Karpas-422 (cell line): ENCODE measurements around the gene SYNJ2. TPM values are rescaled to one million over a fixed set of nuclear protein-coding genes. Genes with fewer than 3 reads are reported as not detected.

Source experiments
- DNase-seq: peaks from one replicate; pipeline ENCODE4 v3.0.0-alpha.2; 2015
- H2AFZ ChIP-seq: fragments of 200-600 bp; sonication (generic); 2 replicates; pipeline ENCODE4 v1.6.1; 2014; ENCODE audit warnings: antibody characterized with exemption, low read length, mixed read lengths
- H3K27ac ChIP-seq: fragments of 200-600 bp; sonication (generic); 2 replicates; pipeline ENCODE4 v1.5.1; 2014; ENCODE audit warnings: mild to moderate bottlenecking, low read length, moderate library complexity
- H3K27me3 ChIP-seq: fragments of 200-600 bp; sonication (generic); 2 replicates; pipeline ENCODE4 v1.6.1; 2014; ENCODE audit warnings: low read length, mixed read lengths
- H3K36me3 ChIP-seq: fragments of 200-600 bp; sonication (generic); 2 replicates; pipeline ENCODE4 v1.6.1; 2014; ENCODE audit warnings: low read length, mixed read lengths; ENCODE audit not compliant: insufficient read depth
- H3K4me1 ChIP-seq: fragments of 200-600 bp; sonication (generic); 2 replicates; pipeline ENCODE4 v1.6.1; 2014; ENCODE audit warnings: mild to moderate bottlenecking, low read length, mixed read lengths
- H3K4me2 ChIP-seq: fragments of 200-600 bp; sonication (generic); 2 replicates; pipeline ENCODE4 v1.6.1; 2014; ENCODE audit warnings: low read length, low read depth, mild to moderate bottlenecking; ENCODE audit not compliant: poor library complexity, severe bottlenecking
- H3K4me3 ChIP-seq: fragments of 200-600 bp; sonication (generic); 2 replicates; pipeline ENCODE4 v1.5.1; 2014; ENCODE audit warnings: mild to moderate bottlenecking, antibody characterized with exemption, low read length, mixed read lengths
- H3K79me2 ChIP-seq: fragments of 200-600 bp; sonication (generic); 2 replicates; pipeline ENCODE4 v1.6.1; 2014; ENCODE audit warnings: mild to moderate bottlenecking, low read length, mixed read lengths
- H3K9ac ChIP-seq: fragments of 200-600 bp; sonication (generic); 2 replicates; pipeline ENCODE4 v1.6.0; 2014; ENCODE audit warnings: low read length
- H3K9me2 ChIP-seq: fragments of 200-600 bp; sonication (generic), shearing (Covaris generic); replicated peaks from 2 replicates; pipeline ENCODE4 v1.6.0; 2014; ENCODE audit warnings: mild to moderate bottlenecking, low read length, moderate library complexity; ENCODE audit not compliant: insufficient read depth
- H3K9me3 ChIP-seq: fragments of 300-700, 200-600 bp; sonication (generic); 2 replicates; pipeline ENCODE4 v1.6.1; 2014; ENCODE audit warnings: low read length, mixed read lengths
- H4K20me1 ChIP-seq: fragments of 200-600 bp; sonication (generic); 2 replicates; pipeline ENCODE4 v1.6.1; 2014; ENCODE audit warnings: mild to moderate bottlenecking, antibody characterized with exemption, low read length, low read depth; ENCODE audit not compliant: insufficient read depth
- total RNA-seq: library from RNA; depleted of rRNA; stranded (reverse); fragments of >200 nt; shearing (Covaris generic); gene quantifications from 2 replicates; pipeline ENCODE4 v1.2.3, GENCODE V29; 2014; ENCODE audit warnings: low replicate concordance

Gene SYNJ2
- total RNA-seq, 1 experiment from 2014 or later = 0.04 TPM

- Histone ChIP-seq H3K4me1 (no peaks in the 10 kb centered on the region), H3K79me2 (no peaks in the 10 kb centered on the region), H3K27ac (no peak overlapping the region), H4K20me1 (no peaks in the 10 kb centered on the region), H3K36me3 (no peaks in the 10 kb centered on the region), H3K4me3 (no peak overlapping the region), H3K27me3 (no peaks in the 10 kb centered on the region), H2AFZ (no peak overlapping the region), H3K9me3 (no peaks in the 10 kb centered on the region), H3K9me2 (no peaks in the 10 kb centered on the region), H3K9ac (no peak overlapping the region), H3K4me2 (no peak overlapping the region)
- DNase-seq = no peak
These were observed 86.7 kb downstream of the SYNJ2 start for GRCh38 chr6:158068156-158068892.

- H3K9me2 ChIP-seq = no peaks in the 10 kb centered on the region
- H3K4me1 ChIP-seq = no peaks in the 10 kb centered on the region
- H3K79me2 ChIP-seq = no peaks in the 10 kb centered on the region
- DNase-seq = no peak
- H3K27me3 ChIP-seq = no peaks in the 10 kb centered on the region
- H2AFZ ChIP-seq = no peak overlapping the region
- H3K36me3 ChIP-seq = no peaks in the 10 kb centered on the region
- H3K4me3 ChIP-seq = no peak overlapping the region
- no peaks in the 10 kb centered on the region for H4K20me1 ChIP-seq
- no peak overlapping the region for H3K9ac ChIP-seq
- H3K9me3 ChIP-seq = no peaks in the 10 kb centered on the region
- no peak overlapping the region for H3K4me2 ChIP-seq
- H3K27ac ChIP-seq = no peak overlapping the region
These were observed 87.5 kb downstream of the SYNJ2 start for GRCh38 chr6:158068893-158069799.

- Histone ChIP-seq H3K9me3 (no peaks in the 10 kb centered on the region), H3K27me3 (no peaks in the 10 kb centered on the region), H3K79me2 (no peaks in the 10 kb centered on the region), H3K9ac (no peak overlapping the region), H4K20me1 (no peaks in the 10 kb centered on the region), H3K27ac (no peak overlapping the region), H3K9me2 (no peaks in the 10 kb centered on the region), H3K4me2 (no peak overlapping the region), H3K36me3 (no peaks in the 10 kb centered on the region), H2AFZ (no peak overlapping the region), H3K4me3 (no peak overlapping the region), H3K4me1 (no peaks in the 10 kb centered on the region)
- no peak for DNase-seq
These were observed 88.1 kb downstream of the SYNJ2 start for GRCh38 chr6:158069800-158070195.

GRCh38 chr6:158070513-158070912 is 88.8 kb downstream of the SYNJ2 start:
- Histone ChIP-seq H4K20me1 (no peaks in the 10 kb centered on the region), H3K9ac (no peak overlapping the region), H3K9me2 (no peaks in the 10 kb centered on the region), H3K4me1 (no peaks in the 10 kb centered on the region), H3K9me3 (no peaks in the 10 kb centered on the region), H3K4me3 (no peak overlapping the region), H3K36me3 (no peaks in the 10 kb centered on the region), H3K79me2 (no peaks in the 10 kb centered on the region), H2AFZ (no peak overlapping the region), H3K4me2 (no peak overlapping the region), H3K27me3 (no peaks in the 10 kb centered on the region), H3K27ac (no peak overlapping the region)
- no peak for DNase-seq

GRCh38 chr6:158071121-158072082 is 89.7 kb downstream of the SYNJ2 start:
- Histone ChIP-seq H3K4me3 (no peak overlapping the region), H3K9ac (no peak overlapping the region), H3K4me1 (no peaks in the 10 kb centered on the region), H3K27ac (no peak overlapping the region), H4K20me1 (no peaks in the 10 kb centered on the region), H2AFZ (no peak overlapping the region), H3K27me3 (no peaks in the 10 kb centered on the region), H3K9me2 (no peaks in the 10 kb centered on the region), H3K9me3 (no peaks in the 10 kb centered on the region), H3K79me2 (no peaks in the 10 kb centered on the region), H3K36me3 (no peaks in the 10 kb centered on the region), H3K4me2 (no peak overlapping the region)
- DNase-seq = no peak

- H3K36me3 ChIP-seq = no peaks in the 10 kb centered on the region
- H3K9me2 ChIP-seq = no peaks in the 10 kb centered on the region
- H3K9me3 ChIP-seq = no peaks in the 10 kb centered on the region
- no peaks in the 10 kb centered on the region for H4K20me1 ChIP-seq
- no peak overlapping the region for H3K4me2 ChIP-seq
- no peak overlapping the region for H3K27ac ChIP-seq
- no peak overlapping the region for H3K4me3 ChIP-seq
- H3K4me1 ChIP-seq = no peaks in the 10 kb centered on the region
- no peaks in the 10 kb centered on the region for H3K27me3 ChIP-seq
- no peaks in the 10 kb centered on the region for H3K79me2 ChIP-seq
- H3K9ac ChIP-seq = no peak overlapping the region
- no peak overlapping the region for H2AFZ ChIP-seq
- peak; percentile 80 for DNase-seq
These were observed 90.5 kb downstream of the SYNJ2 start for GRCh38 chr6:158072083-158072721.

- no peak overlapping the region for H2AFZ ChIP-seq
- H3K9ac ChIP-seq = no peak overlapping the region
- no peak overlapping the region for H3K4me3 ChIP-seq
- H3K4me1 ChIP-seq = no peaks in the 10 kb centered on the region
- H3K4me2 ChIP-seq = no peak overlapping the region
- no peak overlapping the region for H3K27ac ChIP-seq
- no peaks in the 10 kb centered on the region for H3K9me3 ChIP-seq
- H3K36me3 ChIP-seq = no peaks in the 10 kb centered on the region
- no peak for DNase-seq
- no peaks in the 10 kb centered on the region for H3K27me3 ChIP-seq
- H3K9me2 ChIP-seq = no peaks in the 10 kb centered on the region
- H4K20me1 ChIP-seq = no peaks in the 10 kb centered on the region
- no peaks in the 10 kb centered on the region for H3K79me2 ChIP-seq
These were observed 92.1 kb downstream of the SYNJ2 start for GRCh38 chr6:158073776-158074175.
